ENCODE results near the gene ERFL.

Gene ERFL

DNA sequence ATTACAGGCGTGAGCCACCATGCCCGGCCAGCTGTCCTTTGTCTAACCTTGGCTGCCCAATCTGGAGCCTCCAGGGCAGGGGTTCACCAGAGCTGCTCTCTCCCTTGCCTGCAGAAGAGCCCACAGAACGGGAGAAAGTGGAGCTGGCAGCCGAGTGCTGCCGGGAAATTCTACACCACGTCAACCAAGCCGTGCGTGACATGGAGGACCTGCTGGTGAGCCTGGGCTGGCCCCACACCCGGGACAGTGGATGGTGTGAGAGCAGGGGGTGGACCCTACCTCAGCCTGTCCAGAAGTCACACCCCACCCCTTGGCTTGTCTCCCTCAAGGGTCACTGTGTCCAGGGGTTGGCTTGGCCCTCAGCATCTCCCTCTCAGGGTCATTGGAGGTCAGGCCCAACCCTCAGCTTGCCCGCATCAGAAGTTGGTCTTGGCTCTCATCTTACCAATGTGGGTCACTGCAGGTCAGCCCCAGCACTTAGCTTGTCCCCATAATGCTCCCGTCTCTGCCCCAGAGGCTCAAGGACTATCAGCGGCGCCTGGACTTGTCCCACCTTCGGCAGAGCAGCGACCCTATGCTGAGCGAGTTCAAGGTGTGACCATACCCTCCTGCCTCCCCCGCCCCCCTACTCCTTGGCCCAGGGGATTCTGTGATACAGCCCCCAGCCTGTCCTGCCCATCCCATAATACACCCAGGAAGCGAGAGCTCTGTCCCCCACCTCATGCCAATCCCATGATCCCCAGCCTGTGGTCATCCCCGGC, 24.9 kb downstream of the ERFL start:
- peak overlapping the region; percentile 62 for H3K27ac Mint-ChIP-seq
- no peaks in the 10 kb centered on the region for H3K27me3 Mint-ChIP-seq
- H3K4me1 Mint-ChIP-seq: peaks cover 48% of the 10 kb centered on the region
- peaks cover 14% of the 10 kb centered on the region for H3K36me3 Mint-ChIP-seq
- H3K4me3 Mint-ChIP-seq: no peak overlapping the region
- H3K9me3 Mint-ChIP-seq: no peaks in the 10 kb centered on the region

DNA sequence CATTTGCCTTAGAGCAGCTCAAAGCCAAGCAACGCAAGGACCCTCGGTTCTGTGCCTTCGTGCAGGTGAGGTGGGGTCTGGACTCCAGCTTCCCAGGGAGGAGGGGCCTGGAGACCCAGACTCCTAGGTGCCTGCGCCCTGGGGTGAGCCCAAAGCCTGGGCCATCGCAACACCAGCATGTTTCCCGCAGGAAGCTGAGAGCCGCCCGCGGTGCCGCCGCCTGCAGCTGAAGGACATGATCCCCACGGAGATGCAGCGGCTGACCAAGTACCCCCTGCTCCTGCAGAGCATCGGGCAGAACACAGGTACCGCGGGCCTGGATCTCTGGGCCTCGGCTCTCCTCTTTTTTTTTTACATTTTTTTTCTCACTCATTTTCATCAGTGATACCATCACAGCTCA, 25.7 kb downstream of the ERFL start:
- Mint-ChIP-seq H3K27me3 (no peaks in the 10 kb centered on the region), H3K4me1 (peaks cover 55% of the 10 kb centered on the region), H3K4me3 (no peak overlapping the region), H3K36me3 (peaks cover 14% of the 10 kb centered on the region), H3K27ac (no peak overlapping the region), H3K9me3 (no peaks in the 10 kb centered on the region)

DNA sequence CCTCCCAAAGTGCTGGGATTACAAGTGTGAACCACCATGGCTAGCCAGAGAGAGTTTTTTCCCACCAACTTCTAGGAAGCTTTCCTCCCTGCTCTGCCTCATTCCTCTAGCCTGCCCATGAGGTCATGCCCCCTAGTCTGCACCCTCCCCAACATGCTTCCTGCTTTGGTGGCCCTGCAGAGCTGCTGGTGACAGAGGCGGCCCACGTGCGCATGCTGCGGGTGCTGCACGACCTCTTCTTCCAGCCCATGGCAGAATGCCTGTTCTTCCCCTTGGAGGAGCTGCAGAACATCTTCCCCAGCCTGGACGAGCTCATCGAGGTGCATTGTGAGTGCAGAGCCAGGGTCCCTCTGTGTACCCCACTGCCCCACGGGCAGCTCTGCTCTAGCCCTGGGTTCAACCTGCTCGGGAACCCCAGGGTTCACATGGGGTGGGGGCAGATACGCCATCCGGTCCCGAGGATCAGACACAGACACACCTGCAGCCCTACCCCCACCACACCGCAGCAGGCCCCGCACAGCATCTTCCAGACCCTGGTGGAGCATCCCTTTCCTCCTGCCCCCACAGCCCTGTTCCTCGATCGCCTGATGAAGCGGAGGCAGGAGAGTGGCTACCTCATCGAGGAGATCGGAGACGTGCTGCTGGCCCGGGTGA, 26.4 kb downstream of the ERFL start:
- Mint-ChIP-seq H3K27me3 (no peaks in the 10 kb centered on the region), H3K4me1 (peaks cover 53% of the 10 kb centered on the region), H3K4me3 (no peak overlapping the region), H3K27ac (peak overlapping the region; percentile 72), H3K36me3 (peaks cover 13% of the 10 kb centered on the region), H3K9me3 (no peaks in the 10 kb centered on the region)

DNA sequence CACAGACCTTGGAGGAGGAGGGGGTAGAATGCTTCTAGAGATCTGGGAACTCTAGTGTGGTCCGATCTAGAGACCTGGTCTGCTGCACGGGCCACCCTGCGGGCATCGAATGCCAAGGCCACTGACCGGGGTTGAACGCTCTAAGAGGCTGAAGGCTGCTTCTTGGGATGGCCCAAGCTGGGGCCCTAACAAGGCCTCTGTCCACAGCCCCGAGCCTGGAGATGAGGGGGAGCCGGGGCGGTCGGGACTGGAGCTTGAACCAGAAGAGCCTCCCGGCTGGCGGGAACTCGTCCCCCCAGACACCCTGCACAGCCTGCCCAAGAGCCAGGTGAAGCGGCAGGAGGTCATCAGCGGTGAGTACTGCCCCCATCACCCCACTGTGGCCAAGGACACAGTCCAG, 30.0 kb downstream of the ERFL start:
- H3K36me3 Mint-ChIP-seq: peaks cover 10% of the 10 kb centered on the region

GRCh38 chr19:41897820-41898219, 30.4 kb downstream of the ERFL start:
- H3K36me3 Mint-ChIP-seq: peaks cover 10% of the 10 kb centered on the region
- H3K27ac Mint-ChIP-seq: peak overlapping the region; percentile 96
- H3K4me1 Mint-ChIP-seq: peaks cover 60% of the 10 kb centered on the region
- no peaks in the 10 kb centered on the region for H3K9me3 Mint-ChIP-seq
- H3K27me3 Mint-ChIP-seq: no peaks in the 10 kb centered on the region
- H3K4me3 Mint-ChIP-seq: no peak overlapping the region

More for the DNA sequence above, 30.0 kb downstream of the ERFL start:
- H3K27ac Mint-ChIP-seq: peak overlapping the region; percentile 79
- no peaks in the 10 kb centered on the region for H3K27me3 Mint-ChIP-seq
- no peak overlapping the region for H3K4me3 Mint-ChIP-seq
- peaks cover 56% of the 10 kb centered on the region for H3K4me1 Mint-ChIP-seq
- H3K9me3 Mint-ChIP-seq: no peaks in the 10 kb centered on the region

- peaks cover 10% of the 10 kb centered on the region for H3K36me3 Mint-ChIP-seq
- H3K4me1 Mint-ChIP-seq: peaks cover 62% of the 10 kb centered on the region
- H3K4me3 Mint-ChIP-seq: no peak overlapping the region
- no peaks in the 10 kb centered on the region for H3K9me3 Mint-ChIP-seq
- H3K27me3 Mint-ChIP-seq: no peaks in the 10 kb centered on the region
- H3K27ac Mint-ChIP-seq: no peak overlapping the region
Measured at GRCh38 chr19:41897181-41897580, 31.1 kb downstream of the ERFL start.

GRCh38 chr19:41896581-41896942, 31.7 kb downstream of the ERFL start:
- H3K36me3 Mint-ChIP-seq: peaks cover 10% of the 10 kb centered on the region
- peak overlapping the region; percentile 86 for H3K27ac Mint-ChIP-seq
- H3K27me3 Mint-ChIP-seq: no peaks in the 10 kb centered on the region
- no peak overlapping the region for H3K4me3 Mint-ChIP-seq
- H3K4me1 Mint-ChIP-seq: peaks cover 61% of the 10 kb centered on the region
- H3K9me3 Mint-ChIP-seq: no peaks in the 10 kb centered on the region

DNA sequence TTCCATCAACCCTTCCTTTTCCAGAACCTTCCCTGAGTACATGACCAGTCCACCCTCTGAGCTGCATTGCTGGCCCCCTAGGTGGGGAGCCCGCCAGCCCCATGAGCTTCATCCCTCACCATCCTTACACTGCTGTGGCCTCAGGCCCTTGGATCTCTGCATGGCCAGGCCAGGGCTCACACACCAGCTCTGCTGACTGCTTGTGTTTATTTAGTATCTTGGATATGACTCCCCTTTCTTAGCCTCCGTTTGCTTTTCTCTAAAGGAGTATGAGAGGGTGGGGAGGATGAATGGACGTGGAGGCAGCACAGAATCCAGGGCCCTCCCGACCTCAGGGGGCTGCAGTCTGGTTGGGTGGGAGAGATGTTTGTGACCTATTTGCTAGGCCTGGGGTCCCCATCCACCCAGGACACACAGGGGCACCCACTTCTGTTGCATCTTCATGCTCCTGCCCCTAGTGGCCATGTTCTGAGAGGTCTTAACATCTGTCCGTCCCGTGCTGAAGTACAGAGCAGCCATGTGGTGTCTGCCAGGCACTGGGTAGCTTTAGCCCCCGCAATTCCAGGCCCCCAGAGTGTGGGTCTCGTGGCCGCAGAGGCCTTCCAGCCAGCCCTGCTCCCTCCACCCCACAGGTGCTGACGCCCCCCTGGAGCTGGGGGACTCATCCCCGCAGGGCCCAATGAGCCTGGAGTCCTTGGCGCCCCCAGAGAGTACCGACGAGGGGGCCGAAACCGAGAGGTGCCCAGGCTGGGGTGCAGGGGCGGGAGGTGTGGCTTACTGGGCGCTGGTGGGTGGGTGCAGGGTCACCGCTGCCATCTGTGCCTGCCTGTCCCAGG, 32.3 kb downstream of the ERFL start:
- no peaks in the 10 kb centered on the region for H3K9me3 Mint-ChIP-seq
- H3K4me1 Mint-ChIP-seq: peaks cover 64% of the 10 kb centered on the region
- peak overlapping the region; percentile 95 for H3K27ac Mint-ChIP-seq
- H3K4me3 Mint-ChIP-seq: peak overlapping the region; percentile 42
- no peaks in the 10 kb centered on the region for H3K27me3 Mint-ChIP-seq
- peaks cover 10% of the 10 kb centered on the region for H3K36me3 Mint-ChIP-seq

DNA sequence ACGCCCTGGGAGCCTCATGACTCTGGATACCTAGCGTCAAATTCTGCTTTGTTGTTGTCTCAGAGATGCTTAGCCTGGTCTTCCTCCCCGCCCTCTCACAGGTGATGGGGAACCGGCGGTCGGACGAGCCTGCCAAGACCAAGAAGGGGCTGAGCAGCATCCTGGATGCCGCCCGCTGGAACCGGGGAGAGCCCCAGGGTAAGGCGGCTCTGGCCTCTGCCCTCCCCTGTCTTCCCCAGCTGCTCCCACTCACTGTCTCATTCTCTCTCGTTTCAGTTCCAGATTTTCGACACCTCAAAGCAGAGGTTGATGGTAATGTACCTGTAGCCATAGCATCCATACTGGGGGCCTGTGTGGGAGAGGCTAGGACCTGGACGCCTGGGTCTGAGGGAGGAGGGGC, 33.9 kb downstream of the ERFL start:
- peaks cover 62% of the 10 kb centered on the region for H3K4me1 Mint-ChIP-seq
- H3K27ac Mint-ChIP-seq: peak overlapping the region; percentile 91
- H3K4me3 Mint-ChIP-seq: no peak overlapping the region
- no peaks in the 10 kb centered on the region for H3K9me3 Mint-ChIP-seq
- H3K36me3 Mint-ChIP-seq: peaks cover 11% of the 10 kb centered on the region
- no peaks in the 10 kb centered on the region for H3K27me3 Mint-ChIP-seq

GRCh38 chr19:41893899-41894298, 34.4 kb downstream of the ERFL start:
- Mint-ChIP-seq H3K4me3 (no peak overlapping the region), H3K27me3 (no peaks in the 10 kb centered on the region), H3K4me1 (peaks cover 62% of the 10 kb centered on the region), H3K9me3 (no peaks in the 10 kb centered on the region), H3K27ac (peak overlapping the region; percentile 91), H3K36me3 (peaks cover 8% of the 10 kb centered on the region)

GRCh38 chr19:41892173-41892902, 35.9 kb downstream of the ERFL start:
- H3K27me3 Mint-ChIP-seq: no peaks in the 10 kb centered on the region
- no peak overlapping the region for H3K27ac Mint-ChIP-seq
- H3K9me3 Mint-ChIP-seq: no peaks in the 10 kb centered on the region
- peaks cover 12% of the 10 kb centered on the region for H3K36me3 Mint-ChIP-seq
- H3K4me1 Mint-ChIP-seq: peaks cover 58% of the 10 kb centered on the region
- no peak overlapping the region for H3K4me3 Mint-ChIP-seq

GRCh38 chr19:41890936-41891335, 37.3 kb downstream of the ERFL start:
- no peak overlapping the region for H3K27ac Mint-ChIP-seq

DNA sequence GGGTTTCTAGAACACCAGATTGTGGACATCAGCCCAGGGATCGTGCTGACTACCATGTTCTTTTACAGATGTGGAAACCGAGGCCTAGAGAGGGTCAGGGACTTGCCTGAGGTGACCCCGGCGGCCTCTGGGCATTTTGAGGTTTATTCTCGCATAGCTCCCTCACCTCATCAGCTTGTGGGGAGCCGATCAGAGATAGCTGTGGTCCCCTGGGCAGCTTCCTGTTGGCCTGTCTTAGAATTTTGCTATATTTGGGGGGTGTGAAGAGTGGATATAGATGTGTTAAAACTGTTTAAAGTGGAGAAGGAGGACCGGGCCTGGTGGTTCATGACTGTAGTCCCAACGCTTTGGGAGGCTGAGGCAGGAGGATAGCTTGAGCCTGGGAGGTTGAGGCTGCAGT, 38.4 kb downstream of the ERFL start:
- Mint-ChIP-seq H3K36me3 (peaks cover 8% of the 10 kb centered on the region), H3K27me3 (no peaks in the 10 kb centered on the region), H3K27ac (peak overlapping the region; percentile 86), H3K4me3 (peak overlapping the region; percentile 56), H3K4me1 (peaks cover 65% of the 10 kb centered on the region), H3K9me3 (no peaks in the 10 kb centered on the region)

More at GRCh38 chr19:41890936-41891335, 37.3 kb downstream of the ERFL start:
- Mint-ChIP-seq H3K9me3 (no peaks in the 10 kb centered on the region), H3K4me3 (no peak overlapping the region), H3K36me3 (peaks cover 12% of the 10 kb centered on the region), H3K27me3 (no peaks in the 10 kb centered on the region), H3K4me1 (peaks cover 64% of the 10 kb centered on the region)

DNA sequence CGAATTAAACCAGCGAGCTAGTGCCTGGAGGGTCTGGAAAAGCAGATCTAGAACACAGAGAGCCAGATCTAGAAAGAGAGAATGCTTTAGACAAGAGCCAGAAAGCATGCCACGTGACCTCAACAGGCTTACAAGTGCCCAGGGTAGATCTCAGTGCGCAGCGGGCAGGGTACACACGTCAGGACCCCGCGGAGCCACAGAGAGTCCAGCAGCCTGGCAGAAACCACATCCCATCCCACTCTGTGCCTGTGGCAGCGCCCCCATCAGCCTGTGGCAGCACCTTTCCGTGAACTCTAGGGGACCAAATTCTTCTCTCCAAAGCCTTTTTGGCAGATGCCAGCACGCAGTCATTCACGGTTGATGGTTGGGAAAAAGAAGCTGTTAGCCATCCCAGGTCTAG, 39.3 kb downstream of the ERFL start:
- Mint-ChIP-seq H3K36me3 (peaks cover 8% of the 10 kb centered on the region), H3K9me3 (no peaks in the 10 kb centered on the region), H3K4me1 (peaks cover 59% of the 10 kb centered on the region), H3K27me3 (no peaks in the 10 kb centered on the region), H3K4me3 (peak overlapping the region; percentile 85), H3K27ac (peak overlapping the region; percentile 86)

DNA sequence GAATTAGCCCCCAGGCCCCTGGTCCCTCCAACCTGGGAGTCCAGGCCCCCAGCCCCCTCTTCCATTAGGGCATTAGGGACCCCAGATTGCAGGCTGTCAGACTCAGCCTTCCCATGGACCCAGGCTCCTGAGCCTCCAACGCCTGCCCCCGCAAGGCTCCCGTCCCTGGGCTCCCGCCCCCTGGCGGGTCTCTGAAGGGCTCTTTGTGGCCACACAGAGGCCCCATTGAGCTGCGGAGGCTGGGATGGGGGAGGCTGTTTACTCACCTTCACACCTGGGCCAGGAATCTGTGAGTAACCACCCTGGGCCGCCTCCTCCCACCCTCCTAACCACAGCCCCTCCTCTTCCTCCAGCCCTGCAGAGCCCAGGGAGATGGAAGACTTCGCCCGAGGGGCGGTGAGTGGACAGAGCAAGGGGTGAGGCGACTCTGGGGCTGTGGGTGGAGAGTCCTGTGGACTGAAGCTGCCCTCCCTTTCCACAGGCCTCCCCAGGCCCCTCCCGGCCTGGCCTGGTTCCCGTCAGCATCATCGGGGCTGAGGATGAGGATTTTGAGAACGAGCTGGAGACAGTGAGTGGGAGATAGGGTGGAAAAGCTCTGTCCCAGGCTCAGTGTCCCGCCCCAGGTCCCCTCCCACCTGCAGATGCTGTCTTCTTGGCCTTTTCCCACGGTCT, 40.4 kb downstream of the ERFL start:
- Mint-ChIP-seq H3K9me3 (no peaks in the 10 kb centered on the region), H3K27me3 (no peaks in the 10 kb centered on the region), H3K36me3 (peaks cover 12% of the 10 kb centered on the region), H3K27ac (peak overlapping the region; percentile 80), H3K4me3 (peak overlapping the region; percentile 85), H3K4me1 (peaks cover 54% of the 10 kb centered on the region)

All from activated naive CD4-positive, alpha-beta T cell treated with anti-CD3 and anti-CD28 coated beads, Interleukin-2, amount 50 U/mL, for 24 hours (primary cell).